Frontal cortex (tissue), 4 donors: ENCODE data around the gene EXD1. TPM values are rescaled to one million over a fixed set of nuclear protein-coding genes. Genes with fewer than 3 reads are reported as not detected.
"Not testable (repeated sequence)": the region's sequence is repeated elsewhere in the genome, so short reads cannot be mapped to it uniquely, and the experiment has no call there.

Experiments used
- DNase-seq, 2 donors: peaks; one replicate each; pipeline ENCODE4 v3.0.0; 2012; ENCODE audit warnings: low spot score in 2 of 2
- FAIRE-seq: peaks from 2 replicates; lab custom pipeline; 2012; peaks lifted over from hg19 to GRCh38; lab: Jason Lieb, UNC
- total RNA-seq: library from RNA; depleted of rRNA; stranded (reverse); fragments of >200 nt; gene quantifications from one replicate; pipeline ENCODE4 v1.2.3, GENCODE V29; 2014
- donor health status: control.
- donor health status: control.
- donor health status: control.

The EXD1 gene
- total RNA-seq, 1 donor from 2014 or later, result 1.2 TPM

DNA sequence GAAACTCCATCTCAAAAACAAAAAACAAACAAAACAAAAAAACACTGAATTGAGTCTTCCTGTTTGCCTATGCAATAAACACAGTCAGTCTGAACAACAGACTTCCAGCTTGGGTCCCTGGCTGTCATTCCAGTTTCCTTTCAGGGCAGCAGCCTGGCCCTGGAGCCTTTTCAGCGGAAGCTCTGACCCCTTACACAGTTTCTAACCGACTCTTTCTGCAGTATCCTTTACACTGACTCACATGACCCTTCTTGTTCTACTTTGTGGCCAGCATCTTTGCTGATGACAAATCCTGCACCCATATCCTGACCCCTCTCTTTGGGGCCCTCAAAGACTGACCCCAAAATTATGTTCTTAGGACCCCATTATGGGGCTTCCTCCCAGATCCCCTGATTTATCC lies 76.1 kb downstream of the EXD1 start:
- no peak for DNase-seq
- FAIRE-seq, result no peak

DNA sequence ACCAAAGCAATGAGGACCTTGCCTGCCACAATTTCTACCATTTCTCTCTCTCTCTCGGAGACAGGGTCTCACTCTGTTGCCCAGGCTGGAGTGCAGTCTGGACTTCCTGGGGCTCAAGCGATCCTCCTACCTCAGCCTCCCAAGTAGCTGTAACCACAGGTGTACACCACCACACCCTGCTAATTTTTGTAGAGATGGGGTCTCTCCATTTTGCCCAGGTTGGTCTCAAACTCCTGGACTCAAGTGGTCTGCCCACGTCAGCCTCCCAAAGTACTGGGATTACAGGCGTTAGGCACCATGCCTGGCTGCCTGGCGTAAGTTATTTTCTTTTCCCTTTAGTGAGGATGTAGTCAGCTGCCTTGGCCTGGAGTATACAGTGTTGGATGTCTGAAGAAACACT lies 76.8 kb downstream of the EXD1 start:
- FAIRE-seq (no peak), DNase-seq (no peak)

DNA sequence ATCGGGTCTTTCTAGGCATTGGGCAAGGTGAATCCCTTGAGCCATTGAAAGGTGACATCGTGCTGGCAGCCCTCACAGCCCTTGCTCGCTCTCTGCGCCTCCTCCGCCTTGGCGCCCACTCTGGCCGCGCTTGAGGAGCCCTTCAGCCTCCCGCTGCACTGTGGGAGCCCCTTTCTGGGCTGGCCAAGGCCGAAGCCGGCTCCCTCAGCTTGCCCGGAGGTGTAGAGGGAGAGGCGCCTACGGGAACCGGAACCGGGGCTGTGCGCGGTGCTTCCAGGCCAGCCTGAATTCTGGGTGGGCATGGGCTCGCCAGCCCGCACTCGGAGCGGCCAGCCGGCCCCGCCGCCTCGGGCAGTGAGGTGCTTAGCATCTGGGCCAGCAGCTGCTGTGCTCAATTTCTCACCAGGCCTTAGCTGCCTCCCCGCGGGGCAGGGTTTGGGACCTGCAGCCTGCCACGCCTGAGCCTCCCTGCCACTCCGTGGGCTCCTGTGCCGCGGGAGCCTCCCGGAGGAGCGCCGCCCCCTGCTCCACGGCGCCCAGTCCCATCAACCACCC lies 79.0 kb downstream of the EXD1 start:
- FAIRE-seq, result no peak

DNA sequence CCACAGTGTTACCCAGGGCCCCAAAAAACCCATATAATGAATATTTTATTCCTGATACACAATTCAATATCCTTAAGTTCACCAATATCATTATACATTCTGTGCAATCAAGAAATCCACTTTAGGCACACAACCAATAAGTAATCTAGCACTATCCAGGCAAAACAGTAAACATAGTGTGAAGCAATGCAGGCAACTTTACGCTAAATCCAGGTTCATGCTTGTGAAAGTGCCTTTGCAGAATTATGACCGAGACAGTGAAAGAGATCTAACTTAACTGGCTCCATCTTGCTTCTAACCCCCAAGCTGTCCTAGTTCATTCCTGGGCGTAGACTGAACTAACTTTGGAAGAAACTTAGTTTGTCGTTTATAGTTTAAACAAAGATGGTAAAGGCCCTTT lies 80.3 kb downstream of the EXD1 start:
- DNase-seq, result no peak
- no peak for FAIRE-seq

More for the DNA sequence above, 79.0 kb downstream of the EXD1 start:
- no peak for DNase-seq

DNA sequence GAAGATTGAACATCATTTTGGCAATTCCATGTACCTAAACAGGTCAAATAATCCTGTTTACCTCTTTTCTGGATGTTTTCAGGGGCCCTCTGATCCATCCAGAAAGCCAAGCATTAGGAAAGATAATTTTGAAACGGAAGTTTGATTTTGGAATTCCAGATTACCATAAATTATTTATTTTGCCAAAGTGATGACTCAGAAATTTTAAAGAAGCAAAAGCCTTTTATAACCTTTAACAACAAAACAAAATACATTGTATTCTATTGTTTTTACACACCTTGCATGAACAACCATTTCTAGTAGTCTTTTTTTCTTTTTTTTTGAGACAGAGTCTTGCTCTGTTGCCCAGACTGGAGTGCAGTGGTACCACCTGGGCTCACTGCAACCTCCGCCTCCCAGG lies 82.5 kb downstream of the EXD1 start:
- no peak for FAIRE-seq
- no peak for DNase-seq

DNA sequence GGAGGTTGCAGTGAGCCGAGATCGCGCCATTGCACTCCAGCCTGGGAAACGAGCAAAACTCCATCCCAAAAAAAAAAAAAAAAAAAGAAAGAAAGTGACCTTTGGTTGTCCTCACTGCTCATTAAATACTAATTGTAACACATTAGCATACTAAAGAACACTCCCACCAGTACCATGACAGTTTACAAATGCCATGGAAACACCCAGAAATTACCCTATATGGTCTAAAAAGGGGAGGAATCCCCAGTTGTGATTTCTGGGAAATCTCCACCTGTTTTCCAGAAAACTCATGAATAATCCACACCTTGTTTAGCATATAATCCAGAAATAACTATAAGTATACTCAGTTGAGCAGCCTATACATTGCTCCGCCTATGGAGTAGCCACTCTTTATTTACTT lies 90.9 kb downstream of the EXD1 start:
- DNase-seq, result no peak
- no peak for FAIRE-seq

DNA sequence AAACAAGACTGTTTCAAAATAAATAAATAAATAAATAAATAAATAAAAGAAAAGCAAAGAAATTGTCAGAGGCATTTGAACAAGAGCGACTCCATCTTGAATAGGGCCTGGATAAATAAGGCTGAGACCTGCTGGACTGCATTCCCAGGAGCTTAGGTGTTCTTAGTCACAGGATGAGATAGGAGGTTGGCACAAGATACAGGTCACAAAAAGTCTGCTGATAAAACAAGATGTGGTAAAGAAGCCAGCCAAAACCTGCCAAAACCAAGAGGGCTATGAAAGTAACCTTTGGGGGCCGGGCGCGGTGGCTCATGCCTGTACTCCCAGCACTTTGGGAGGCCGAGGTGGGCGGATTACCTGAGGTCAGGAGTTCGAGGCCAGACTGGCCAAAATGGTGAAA lies 91.4 kb downstream of the EXD1 start:
- not testable (repeated sequence) for FAIRE-seq, DNase-seq

DNA sequence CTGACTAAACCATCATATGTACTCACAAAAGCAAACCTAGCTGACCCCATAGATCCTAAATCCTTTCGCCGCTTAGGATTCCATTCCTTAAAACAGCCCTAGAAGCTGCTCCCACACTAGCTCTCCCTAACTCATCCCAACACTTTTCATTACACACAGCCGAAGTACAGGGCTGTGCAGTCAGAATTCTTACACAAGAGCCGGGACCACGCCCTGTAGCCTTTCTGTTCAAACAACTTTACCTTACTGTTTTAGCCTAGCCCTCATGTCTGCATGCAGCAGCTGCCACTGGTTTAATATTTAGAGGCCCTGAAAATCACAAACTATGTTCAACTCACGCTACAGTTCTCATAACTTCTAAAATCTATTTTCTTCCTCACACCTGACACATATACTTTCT lies 95.0 kb downstream of the EXD1 start:
- DNase-seq, FAIRE-seq: not testable (repeated sequence)

DNA sequence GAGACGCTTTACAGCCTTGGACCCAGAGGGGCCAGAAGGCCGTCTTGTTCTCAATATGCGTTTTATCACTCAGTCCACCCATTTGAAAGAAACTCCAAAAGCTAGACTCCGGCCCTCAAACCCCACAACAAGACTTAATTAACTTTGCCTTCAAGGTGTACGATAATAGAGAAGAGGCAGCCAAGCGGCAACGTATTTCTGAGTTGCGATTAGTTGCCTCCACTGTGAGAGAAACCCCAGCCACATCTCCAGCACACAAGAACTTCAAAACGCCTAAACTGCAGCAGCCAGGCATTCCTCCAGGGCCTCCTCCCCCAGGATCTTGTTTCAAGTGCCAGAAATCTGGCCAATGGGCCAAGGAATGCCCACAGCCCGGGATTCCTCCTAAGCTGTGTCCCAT lies 97.1 kb downstream of the EXD1 start:
- no peak for FAIRE-seq
- no peak for DNase-seq

Other genes with a start within 250 kb of the EXD1 start
- 35.5 TPM for gene INO80, start 114.5 kb downstream of the EXD1 start, total RNA-seq
- 47.7 TPM for gene CHP1, start 511 bp upstream of the EXD1 start, total RNA-seq
- gene OIP5, start 101.8 kb upstream of the EXD1 start, total RNA-seq, result 2.4 TPM
- 22.8 TPM for gene NUSAP1, start 102.1 kb upstream of the EXD1 start, total RNA-seq
- gene NDUFAF1, start 171.7 kb upstream of the EXD1 start, total RNA-seq, result 28.5 TPM
- gene RTF1, start 186.3 kb upstream of the EXD1 start, total RNA-seq, result 56.3 TPM